GM21447 (cell line): ENCODE data around the gene DDX51.

ENCODE experiments used
- ATAC-seq: cut with Tn5 transposase; IDR thresholded peaks from one replicate; pipeline ENCODE4 v1.9.1; 2021; ENCODE audit not compliant: unreplicated experiment

The DDX51 gene

DNA sequence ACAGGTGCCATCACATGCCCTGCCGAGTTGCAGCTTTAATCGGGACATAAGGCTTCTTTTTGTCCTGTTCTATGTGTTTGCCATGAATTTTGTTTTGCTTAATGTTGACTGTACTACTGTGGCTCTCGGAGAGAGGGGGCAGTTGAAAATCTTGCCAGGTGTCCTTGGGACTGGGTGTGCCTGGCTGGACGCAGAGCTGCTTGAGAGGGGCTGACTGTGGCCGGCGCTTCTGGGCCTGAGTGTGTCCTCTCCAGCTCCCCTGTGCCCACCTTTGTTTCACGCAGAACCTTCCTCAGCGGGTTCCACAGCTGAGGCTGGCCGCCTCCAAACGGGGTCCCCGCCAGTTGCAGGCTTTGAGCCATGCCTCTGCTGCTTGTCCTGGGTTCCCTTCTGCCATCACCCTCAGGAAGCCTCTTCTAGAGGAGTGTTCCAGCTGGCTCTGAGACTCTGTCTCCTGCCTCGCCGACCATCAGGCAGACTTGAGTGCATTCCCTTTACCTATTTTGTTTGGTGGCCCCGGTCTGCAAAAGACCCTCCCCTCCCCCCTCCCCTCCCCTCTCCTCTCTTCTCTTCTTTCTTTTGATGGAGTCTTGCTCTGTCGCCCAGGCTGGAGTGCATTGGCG, 49.7 kb downstream of the DDX51 start:
- ATAC-seq, result no peak

DNA sequence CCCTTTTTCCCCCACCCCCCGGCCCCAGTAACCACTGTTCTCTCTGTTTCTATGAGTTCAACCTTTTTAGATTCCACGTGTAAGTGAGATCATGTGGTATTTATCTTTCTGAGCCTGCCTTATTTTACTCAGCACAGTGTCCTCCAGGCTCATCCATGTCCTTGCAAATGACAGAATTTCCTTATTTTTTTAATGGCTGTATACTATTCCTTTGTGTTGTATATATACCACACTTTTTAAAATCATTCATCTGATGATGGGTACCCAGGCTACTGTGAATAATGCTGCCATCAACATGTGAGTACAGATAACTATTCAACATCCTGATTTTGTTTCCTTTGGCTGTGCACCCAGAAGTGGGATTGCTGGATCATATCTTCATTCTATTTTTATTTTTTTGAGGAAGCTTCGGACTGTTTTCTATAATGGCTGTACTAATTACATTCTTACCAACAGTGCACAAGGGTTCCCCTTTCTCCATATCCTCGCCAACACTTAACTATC, 54.7 kb downstream of the DDX51 start:
- ATAC-seq, result no peak
